Endodermal cell (in vitro differentiated cells): ENCODE measurements around the gene CD99. TPM values are rescaled to one million over a fixed set of nuclear protein-coding genes. Genes with fewer than 3 reads are reported as not detected.
"Not testable (repeated sequence)": the region's sequence is repeated elsewhere in the genome, so short reads cannot be mapped to it uniquely, and the experiment has no call there.

ENCODE experiments used
- DNase-seq: peaks from one replicate; pipeline ENCODE4 v3.0.0-alpha.2; 2017
- H3K27ac ChIP-seq: 2 replicates; pipeline ENCODE4 v1.5.1; 2013; ENCODE audit warnings: mild to moderate bottlenecking, low read depth, low read length, moderate library complexity
- H3K27me3 ChIP-seq: 2 replicates; pipeline ENCODE4 v1.6.1; 2013; ENCODE audit warnings: mild to moderate bottlenecking, low read length, moderate library complexity; ENCODE audit not compliant: insufficient read depth, control insufficient read depth, poor library complexity, severe bottlenecking
- H3K36me3 ChIP-seq: 2 replicates; pipeline ENCODE4 v1.7.0; 2013; ENCODE audit warnings: mild to moderate bottlenecking, low read length, moderate library complexity; ENCODE audit not compliant: control insufficient read depth, insufficient read depth
- H3K4me1 ChIP-seq: one replicate; pipeline ENCODE4 v1.7.0; 2013; ENCODE audit warnings: low read length; ENCODE audit not compliant: control insufficient read depth, insufficient read depth
- H3K4me3 ChIP-seq: 2 replicates; pipeline ENCODE4 v1.5.1; 2013; ENCODE audit warnings: mild to moderate bottlenecking, low read length, moderate library complexity
- H3K9ac ChIP-seq: 2 replicates; pipeline ENCODE4 v1.6.1; 2013; ENCODE audit warnings: mild to moderate bottlenecking, low read length, moderate library complexity; ENCODE audit not compliant: poor library complexity, severe bottlenecking; ENCODE audit errors: extremely low read depth
- H3K9me3 ChIP-seq: 2 replicates; pipeline ENCODE4 v1.6.1; 2013; ENCODE audit warnings: mild to moderate bottlenecking, low read length, moderate library complexity; ENCODE audit not compliant: control insufficient read depth
- H3K27ac Mint-ChIP-seq: 2 replicates; pipeline ENCODE4 v1.8.0; 2020; ENCODE audit warnings: mixed read lengths
- H3K27me3 Mint-ChIP-seq: 2 replicates; pipeline ENCODE4 v1.8.0; 2021; ENCODE audit warnings: mild to moderate bottlenecking, mixed read lengths; ENCODE audit not compliant: insufficient read depth
- H3K36me3 Mint-ChIP-seq: 2 replicates; pipeline ENCODE4 v1.8.0; 2020; ENCODE audit warnings: low read depth, mixed read lengths
- H3K4me1 Mint-ChIP-seq: 2 replicates; pipeline ENCODE4 v1.8.0; 2020; ENCODE audit warnings: mixed read lengths
- H3K4me3 Mint-ChIP-seq: 2 replicates; pipeline ENCODE4 v1.8.0; 2020; ENCODE audit warnings: mild to moderate bottlenecking, moderate library complexity, mixed read lengths
- H3K9me3 Mint-ChIP-seq: 2 replicates; pipeline ENCODE4 v1.8.0; 2020; ENCODE audit warnings: mild to moderate bottlenecking, mixed read lengths
- CTCF ChIP-seq: fragments of 200-600 bp; sonication (generic); conservative IDR thresholded peaks from 2 replicates; pipeline ENCODE4 v1.5.0; 2021; ENCODE audit warnings: antibody characterized with exemption, mild to moderate bottlenecking
- WGBS, 2 experiments: methylation state at CpG; one replicate each; pipeline versions ENCODE4 v1.1.5 to v1.1.7; 2013; ENCODE audit warnings: missing lambda C conversion rate in 2 of 2, mixed read lengths in 1 of 2; ENCODE audit not compliant: insufficient coverage in 1 of 2, insufficient read length in 1 of 2; 5-methylcytosine and 5-hydroxymethylcytosine counted together
- total RNA-seq, 2 donors: library from RNA; stranded (reverse); fragmentation: NEBNext Ultra II Directional in 1 of 2; extraction: Animal tissue kit (Norgen Biotek cat#: 25700) in 1 of 2; gene quantifications; 2 replicates in 1 of 2; 3 replicates in 1 of 2; pipeline ENCODE4 v1.2.1, GENCODE V29; 2021

CD99 gene
- total RNA-seq, 2 donors from 2014 or later, result 314 to 397 TPM

DNA sequence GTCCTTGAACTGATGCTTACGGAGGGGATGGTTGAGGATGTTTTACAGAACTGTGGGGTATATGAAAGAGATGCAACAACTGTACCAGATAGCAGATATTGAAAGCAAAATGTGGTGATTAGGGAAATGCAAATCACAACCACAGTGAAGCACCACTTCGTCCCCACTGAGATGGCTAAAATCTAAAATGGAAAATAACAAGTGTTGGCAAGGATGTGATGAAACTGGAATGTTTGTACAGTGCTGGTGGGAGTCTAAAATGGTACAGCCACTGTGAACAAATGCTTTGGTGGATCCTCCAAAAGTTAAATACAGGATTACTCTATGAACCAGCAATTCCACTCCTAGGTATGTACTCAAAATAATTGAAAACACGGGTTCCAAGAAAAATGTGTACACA lies 83.7 kb downstream of the CD99 start:
- Mint-ChIP-seq H3K9me3 (peaks cover 56% of the 10 kb centered on the region), H3K27me3 (peaks cover 5% of the 10 kb centered on the region), H3K4me1 (no peaks in the 10 kb centered on the region), H3K27ac (no peak overlapping the region), H3K36me3 (peaks cover 9% of the 10 kb centered on the region), H3K4me3 (no peak overlapping the region)
- Histone ChIP-seq H3K4me3 (peak overlapping the region; percentile 59), H3K27me3 (no peaks in the 10 kb centered on the region), H3K4me1 (no peaks in the 10 kb centered on the region), H3K9ac (no peak overlapping the region), H3K27ac (no peak overlapping the region), H3K9me3 (peaks cover 42% of the 10 kb centered on the region), H3K36me3 (no peaks in the 10 kb centered on the region)
- TF ChIP-seq CTCF, result no peak
- WGBS, 2 experiments, result 92 to 96% methylated on average over 2 to 3 of the region's 3 CpGs
- DNase-seq, result no peak

DNA sequence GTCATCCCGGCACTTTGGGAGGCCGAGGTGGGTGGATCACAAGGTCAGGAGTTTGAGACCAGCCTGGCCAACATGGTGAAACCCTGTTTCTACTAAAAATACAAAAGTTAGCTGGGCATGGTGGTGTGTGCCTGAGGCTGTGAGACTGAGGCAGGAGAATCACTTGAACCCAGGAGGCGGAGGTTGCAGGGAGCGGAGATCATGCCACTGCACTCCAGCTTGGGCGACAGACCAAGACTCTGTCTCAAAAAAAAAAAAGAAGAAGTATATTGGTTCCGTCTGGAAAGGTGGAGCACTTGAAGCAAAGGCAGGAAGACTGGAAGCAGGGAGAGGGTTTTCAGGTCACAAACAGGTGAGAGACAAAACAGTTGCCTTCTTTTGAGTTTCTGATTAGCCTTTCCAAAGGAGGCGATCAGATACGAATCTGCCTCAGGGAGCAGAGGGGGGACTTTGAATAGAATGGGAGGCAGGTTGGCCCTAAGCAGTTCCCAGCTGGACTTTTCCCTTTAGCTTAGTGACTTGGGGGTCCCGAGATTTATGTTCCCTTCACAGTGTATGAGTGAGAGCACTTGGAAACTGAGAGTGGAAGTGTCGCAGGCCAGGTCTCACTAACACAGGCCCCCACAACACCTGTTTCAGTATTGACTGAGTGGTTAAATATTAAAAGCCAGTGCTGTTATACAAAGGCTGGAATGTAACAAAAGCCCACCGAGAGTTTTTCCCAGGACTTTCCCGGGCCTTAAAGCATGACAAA lies 89.6 kb downstream of the CD99 start:
- peaks cover 45% of the 10 kb centered on the region for H3K4me1 Mint-ChIP-seq
- Histone ChIP-seq H3K9ac (peak overlapping the region; percentile 68), H3K9me3 (peaks cover 28% of the 10 kb centered on the region), H3K27ac (peak overlapping the region; percentile 87)
- H3K36me3 Mint-ChIP-seq, H3K36me3 ChIP-seq, H3K27me3 Mint-ChIP-seq, H3K4me3 ChIP-seq, H3K27me3 ChIP-seq, H3K4me1 ChIP-seq: not testable (repeated sequence)
- H3K4me3 Mint-ChIP-seq, result peak overlapping the region; percentile 22
- WGBS, 2 experiments, result 41 to 42% methylated on average over 9 to 12 of the region's 12 CpGs
- H3K27ac Mint-ChIP-seq, result peak overlapping the region; percentile 98
- DNase-seq, result peak; percentile 82
- H3K9me3 Mint-ChIP-seq, result peaks cover 34% of the 10 kb centered on the region

- Mint-ChIP-seq H3K27me3 (no peaks in the 10 kb centered on the region), H3K27ac (peak overlapping the region; percentile 98), H3K36me3 (no peaks in the 10 kb centered on the region), H3K9me3 (peaks cover 28% of the 10 kb centered on the region), H3K4me1 (peaks cover 45% of the 10 kb centered on the region), H3K4me3 (peak overlapping the region; percentile 22)
- WGBS, 2 experiments, result 76% methylated on average over 1 of the region's 1 CpG; no CpG with 5 or more reads in 1 of the 2 experiments
- H3K4me3 ChIP-seq, result no peak overlapping the region
- no peak for TF ChIP-seq CTCF
- no peaks in the 10 kb centered on the region for H3K36me3 ChIP-seq
- peak overlapping the region; percentile 87 for H3K27ac ChIP-seq
- H3K27me3 ChIP-seq, result no peaks in the 10 kb centered on the region
- no peaks in the 10 kb centered on the region for H3K4me1 ChIP-seq
- peaks cover 28% of the 10 kb centered on the region for H3K9me3 ChIP-seq
- peak overlapping the region; percentile 68 for H3K9ac ChIP-seq
- DNase-seq, result no peak
Measured at GRCh38 chrX:2781226-2781571, 90.1 kb downstream of the CD99 start.
